Stimulated activated naive CD8-positive, alpha-beta T cell treated with anti-CD3 and anti-CD28 coated beads, Interleukin-15, Interleukin-2, amounts not matched to agents 100 ng/mL and 50 ng/mL, for 24 hours (primary cell): ENCODE measurements around the gene SFT2D1.
A peak's percentile ranks its signal among the peaks of the same experiment; 100 is the strongest.

Source experiments
- H3K27ac Mint-ChIP-seq: one replicate; pipeline ENCODE4 v1.8.0; 2021; ENCODE audit warnings: mild to moderate bottlenecking, mixed read lengths
- H3K27me3 Mint-ChIP-seq: one replicate; pipeline ENCODE4 v1.8.0; 2021; ENCODE audit warnings: mixed read lengths
- H3K36me3 Mint-ChIP-seq: one replicate; pipeline ENCODE4 v1.8.0; 2021; ENCODE audit warnings: low read depth, mixed read lengths
- H3K4me1 Mint-ChIP-seq: one replicate; pipeline ENCODE4 v1.8.0; 2021; ENCODE audit warnings: low read depth, mixed read lengths
- H3K4me3 Mint-ChIP-seq: one replicate; pipeline ENCODE4 v1.8.0; 2021; ENCODE audit warnings: mild to moderate bottlenecking, mixed read lengths
- H3K9me3 Mint-ChIP-seq: one replicate; pipeline ENCODE4 v1.8.0; 2021; ENCODE audit warnings: mixed read lengths

SFT2D1 gene

DNA sequence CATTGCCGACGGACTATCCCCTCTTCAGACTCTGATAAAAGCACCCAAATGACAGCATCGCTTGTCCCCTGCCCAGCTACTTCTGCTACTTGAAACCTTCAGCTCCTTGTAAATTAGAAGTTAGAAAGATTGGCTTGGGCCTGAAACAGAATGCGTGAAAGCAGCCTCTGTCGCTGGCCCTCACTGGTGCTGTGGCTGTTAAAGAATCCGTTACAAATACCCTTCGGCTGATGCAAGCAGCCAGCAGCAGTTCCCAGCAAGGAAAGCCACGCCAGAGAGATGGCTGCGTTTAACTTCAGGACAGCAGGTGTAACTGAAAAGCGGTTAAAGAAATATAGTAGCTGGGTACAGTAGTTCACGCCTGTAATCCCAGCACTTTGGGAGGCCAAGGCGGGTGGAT lies 31.7 kb downstream of the SFT2D1 start:
- no peak overlapping the region for H3K27ac Mint-ChIP-seq
- H3K36me3 Mint-ChIP-seq, result no peaks in the 10 kb centered on the region
- H3K4me3 Mint-ChIP-seq, result no peak overlapping the region
- H3K4me1 Mint-ChIP-seq, result no peaks in the 10 kb centered on the region
- H3K27me3 Mint-ChIP-seq, result peaks cover 24% of the 10 kb centered on the region
- H3K9me3 Mint-ChIP-seq, result no peaks in the 10 kb centered on the region

DNA sequence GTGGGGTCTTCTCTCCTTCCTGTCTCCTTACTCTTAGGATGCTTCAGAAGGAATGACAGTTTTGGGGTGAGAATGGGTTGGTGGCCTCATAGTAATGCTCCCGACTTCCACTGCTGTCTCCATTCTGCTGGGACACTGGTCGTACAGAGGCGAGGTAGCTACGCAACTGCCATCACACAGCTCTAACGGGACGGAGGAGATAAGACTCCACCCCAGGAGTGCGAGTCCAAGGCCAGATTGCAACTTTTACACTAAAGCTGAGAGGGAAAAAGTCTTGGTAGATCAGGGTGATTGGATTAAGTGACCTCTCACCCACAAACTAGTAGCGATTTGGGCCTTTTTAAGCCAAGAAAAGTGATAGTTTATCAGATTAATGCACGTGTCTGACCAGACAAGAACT lies 32.4 kb downstream of the SFT2D1 start:
- Mint-ChIP-seq H3K36me3 (no peaks in the 10 kb centered on the region), H3K27me3 (peaks cover 30% of the 10 kb centered on the region), H3K4me3 (no peak overlapping the region), H3K9me3 (no peaks in the 10 kb centered on the region), H3K27ac (no peak overlapping the region), H3K4me1 (no peaks in the 10 kb centered on the region)

DNA sequence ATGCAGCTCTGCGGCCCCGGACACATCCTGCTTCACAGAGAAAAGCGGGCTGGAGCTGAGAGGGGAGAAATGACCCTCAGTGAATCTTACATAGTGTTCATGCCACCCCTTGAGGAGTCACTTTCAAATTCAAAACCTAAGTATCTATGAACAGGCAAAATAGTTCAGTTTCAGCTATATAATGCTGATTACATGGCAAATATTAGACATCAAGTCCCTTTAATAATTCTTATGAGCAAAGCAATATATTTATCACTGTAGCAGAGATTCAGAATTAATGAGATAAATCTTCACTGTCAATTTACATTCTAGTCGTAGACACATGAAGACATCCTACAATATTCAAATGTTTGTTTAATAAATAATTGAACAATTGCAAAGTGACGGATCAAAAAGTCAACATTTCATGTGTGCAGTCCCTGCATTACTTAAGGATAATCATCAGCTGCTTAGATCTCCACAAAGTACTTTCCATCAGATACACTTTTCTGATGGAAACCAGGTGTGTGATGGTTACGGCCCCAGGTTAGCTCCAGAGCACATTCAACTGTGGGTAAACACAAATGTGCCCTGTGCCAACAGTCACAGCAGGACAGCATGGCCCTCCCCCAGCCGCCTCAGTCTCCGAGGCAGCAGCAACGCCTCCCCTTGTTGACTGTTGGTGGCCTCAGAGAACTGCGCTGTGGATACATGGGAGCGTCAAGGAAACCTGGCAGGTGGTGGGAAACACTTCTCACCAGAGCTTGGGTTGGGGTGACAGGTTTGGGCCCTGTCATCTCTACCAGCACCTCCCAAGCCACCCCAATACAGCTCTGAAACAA lies 33.4 kb downstream of the SFT2D1 start:
- Mint-ChIP-seq H3K27me3 (peaks cover 36% of the 10 kb centered on the region), H3K27ac (no peak overlapping the region), H3K36me3 (no peaks in the 10 kb centered on the region), H3K9me3 (no peaks in the 10 kb centered on the region), H3K4me3 (peak overlapping the region; percentile 45), H3K4me1 (no peaks in the 10 kb centered on the region)

DNA sequence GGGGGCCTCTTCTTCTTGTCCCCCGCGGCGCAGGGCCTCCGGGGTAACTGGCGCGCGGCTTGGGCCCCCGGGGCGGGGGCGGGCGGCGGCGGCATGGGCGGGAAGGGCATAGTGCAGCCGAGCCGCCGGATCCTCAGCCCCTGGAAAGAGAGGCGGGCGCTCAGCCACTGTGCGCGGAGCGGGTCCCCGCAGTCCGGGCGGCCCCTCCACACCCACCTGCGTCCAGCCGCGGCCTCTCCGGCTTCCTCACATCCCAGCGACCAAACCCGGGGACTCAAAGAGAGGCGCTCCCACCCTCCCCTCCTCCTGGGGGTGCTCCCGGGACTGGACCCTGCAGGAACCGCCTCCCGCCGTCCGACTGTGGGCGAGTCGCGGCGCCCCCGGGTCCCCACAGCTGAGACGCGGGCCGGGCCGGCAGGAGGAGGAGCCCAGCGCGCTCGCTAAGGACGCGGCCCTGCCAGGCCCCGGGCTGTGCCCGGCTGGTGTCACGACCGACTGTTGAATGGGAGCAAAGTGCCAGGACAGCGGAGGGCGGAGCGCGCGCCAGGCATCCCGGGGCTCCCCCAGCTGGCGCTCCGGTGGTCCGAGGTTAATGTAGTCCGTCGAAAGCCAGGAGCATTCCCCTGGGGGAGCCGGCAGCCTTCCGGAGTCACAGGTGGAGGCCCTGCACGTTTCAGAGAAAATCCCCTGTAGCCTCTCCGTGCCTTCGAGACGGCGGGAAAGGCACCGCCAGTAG lies 34.1 kb downstream of the SFT2D1 start, which contains the start of gene PRR18:
Gene PRR18, minus strand, starts transcription at position 360 of the 736 bp plus-strand sequence. Its CDS starts 250 bp downstream, at position 110.
- peak within 1 kb of the TSS; percentile 45 for H3K4me3 Mint-ChIP-seq
- H3K27me3 Mint-ChIP-seq, result peaks cover 40% of the 10 kb centered on the region
- no peaks in the 10 kb centered on the region for H3K4me1 Mint-ChIP-seq
- H3K9me3 Mint-ChIP-seq, result no peaks in the 10 kb centered on the region
- no peaks in the 10 kb centered on the region for H3K36me3 Mint-ChIP-seq
- no peak within 1 kb of the TSS for H3K27ac Mint-ChIP-seq

DNA sequence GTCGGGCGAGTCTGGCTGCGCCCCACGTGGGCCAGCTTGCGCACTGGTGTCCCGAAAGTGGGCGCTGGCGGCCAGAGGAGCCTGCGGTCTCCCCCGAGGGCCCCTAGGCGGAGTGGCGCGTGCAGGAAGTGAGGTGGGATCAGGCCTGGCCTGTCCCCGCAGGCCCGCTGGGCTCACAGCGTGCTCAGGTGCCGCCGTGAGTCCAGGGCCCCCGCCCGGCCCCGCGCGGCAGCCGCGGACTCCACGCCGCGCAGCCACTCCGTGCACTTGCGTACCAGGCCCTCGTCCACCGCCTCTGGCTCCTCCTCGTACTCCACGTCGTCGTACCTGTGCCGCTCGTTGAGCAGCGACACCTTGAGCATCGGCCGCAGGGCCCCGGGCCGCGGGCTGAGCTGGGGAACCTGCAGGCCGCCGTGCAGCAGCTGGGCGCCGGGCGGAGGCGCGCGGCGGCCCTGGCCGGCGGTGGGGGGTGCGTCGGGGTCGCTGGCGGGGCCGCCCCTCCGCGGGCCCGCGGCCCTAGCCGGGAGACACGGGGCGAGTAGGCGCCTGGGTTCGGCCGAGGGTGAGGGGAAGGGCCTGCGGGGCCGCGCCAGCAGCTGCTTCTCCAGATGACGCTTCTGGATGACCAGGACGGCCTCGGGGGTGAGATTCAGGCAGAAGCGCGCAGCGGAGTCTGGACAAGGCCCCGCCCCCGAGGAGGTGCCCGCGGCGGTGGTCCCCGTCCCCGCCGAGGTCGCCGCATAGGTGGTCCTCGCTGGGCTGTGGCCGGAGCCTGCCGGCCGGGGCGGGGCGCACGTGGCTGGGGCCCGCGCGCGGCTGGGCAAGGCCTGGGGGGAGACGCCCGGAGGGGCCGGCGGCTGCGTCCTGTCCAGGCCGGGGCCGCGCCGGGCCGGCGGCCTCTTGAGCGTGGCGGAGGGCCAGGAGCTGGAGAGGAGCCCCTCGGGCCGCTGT lies 35.0 kb downstream of the SFT2D1 start:
- H3K4me3 Mint-ChIP-seq, result no peak overlapping the region
- no peaks in the 10 kb centered on the region for H3K4me1 Mint-ChIP-seq
- H3K27ac Mint-ChIP-seq, result no peak overlapping the region
- H3K36me3 Mint-ChIP-seq, result no peaks in the 10 kb centered on the region
- peaks cover 40% of the 10 kb centered on the region for H3K27me3 Mint-ChIP-seq
- no peaks in the 10 kb centered on the region for H3K9me3 Mint-ChIP-seq

DNA sequence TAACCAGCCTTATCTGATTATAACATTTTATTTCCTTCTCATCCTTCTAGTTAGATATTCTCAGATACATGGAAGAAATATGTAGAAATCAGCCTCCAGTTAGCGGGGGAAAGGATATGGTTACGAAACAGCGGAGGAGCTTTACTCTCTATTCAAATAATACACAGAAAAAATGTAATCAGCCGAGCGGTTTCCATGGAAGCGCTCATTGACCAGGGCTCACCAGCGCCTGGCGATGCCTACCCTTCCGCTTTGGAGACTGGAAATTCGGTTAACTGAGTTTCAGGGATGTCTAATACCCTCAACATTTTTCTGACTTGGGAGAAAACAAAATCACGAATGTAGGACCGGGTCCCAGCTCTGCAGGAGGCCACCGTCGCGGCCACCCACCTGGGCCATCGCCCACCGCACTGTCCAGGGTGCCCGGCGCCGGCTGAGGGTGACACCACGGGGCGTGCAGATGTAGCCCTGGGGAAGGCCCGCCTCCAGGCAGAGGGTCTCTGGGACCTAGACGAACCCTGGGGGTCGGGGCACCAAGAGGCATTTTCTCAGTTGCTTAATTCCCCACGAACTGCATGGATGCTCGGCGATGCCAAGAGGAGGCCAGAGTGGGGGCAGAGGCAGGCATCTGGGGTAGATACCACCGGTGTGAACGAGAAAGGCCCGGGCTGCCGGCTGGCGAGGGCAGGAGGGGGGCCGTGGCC lies 35.8 kb downstream of the SFT2D1 start:
- Mint-ChIP-seq H3K27me3 (peaks cover 40% of the 10 kb centered on the region), H3K27ac (no peak overlapping the region), H3K4me1 (no peaks in the 10 kb centered on the region), H3K9me3 (no peaks in the 10 kb centered on the region), H3K4me3 (peak overlapping the region; percentile 28), H3K36me3 (no peaks in the 10 kb centered on the region)

DNA sequence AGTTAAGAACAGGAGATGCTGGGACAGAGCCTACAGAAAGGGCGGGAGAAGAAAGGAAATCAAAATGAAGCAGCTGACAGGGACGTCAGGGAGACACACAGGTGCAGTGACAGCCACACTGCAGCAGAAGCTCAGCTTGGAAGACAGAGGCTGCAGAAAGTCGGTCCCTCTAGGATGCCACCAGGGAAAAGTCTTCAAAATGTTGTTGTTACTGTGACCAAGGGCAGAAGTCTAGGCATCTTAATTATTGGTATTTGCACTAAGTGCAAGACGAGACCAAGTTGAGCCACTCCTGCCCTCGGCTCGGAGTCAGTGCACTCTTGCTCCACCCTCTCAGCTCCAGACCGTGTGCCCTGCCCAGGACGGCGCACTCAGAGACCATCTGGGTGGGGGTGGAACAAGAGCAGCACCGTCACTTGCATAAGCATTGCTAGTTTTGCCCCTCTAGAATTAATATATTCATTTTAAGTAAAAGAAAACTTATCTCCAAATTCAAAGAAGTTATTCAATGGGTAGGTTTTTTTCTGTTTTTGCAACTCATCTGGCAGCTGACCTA lies 36.7 kb downstream of the SFT2D1 start:
- H3K27ac Mint-ChIP-seq, result no peak overlapping the region
- H3K4me1 Mint-ChIP-seq, result no peaks in the 10 kb centered on the region
- H3K9me3 Mint-ChIP-seq, result no peaks in the 10 kb centered on the region
- H3K27me3 Mint-ChIP-seq, result peaks cover 40% of the 10 kb centered on the region
- H3K4me3 Mint-ChIP-seq, result no peak overlapping the region
- no peaks in the 10 kb centered on the region for H3K36me3 Mint-ChIP-seq

DNA sequence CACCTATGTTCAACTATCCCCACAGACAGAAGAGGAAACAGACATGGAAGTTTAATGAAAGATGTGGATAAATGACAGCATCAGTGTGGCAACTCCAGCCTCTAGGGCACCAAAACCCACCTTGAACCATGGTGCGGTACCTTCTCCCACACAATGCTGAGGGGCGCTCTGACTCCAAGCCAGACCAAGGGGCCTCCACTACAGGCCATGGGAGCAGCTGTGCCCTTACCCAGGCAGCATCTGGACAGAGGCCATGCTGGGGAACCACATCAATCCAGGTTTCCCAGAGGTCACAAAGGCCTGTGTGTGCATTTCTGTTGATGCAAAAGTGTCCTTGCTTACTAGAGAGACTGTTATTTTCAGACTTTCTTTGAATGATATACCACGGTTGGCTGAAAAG lies 38.2 kb downstream of the SFT2D1 start:
- no peaks in the 10 kb centered on the region for H3K9me3 Mint-ChIP-seq
- peaks cover 37% of the 10 kb centered on the region for H3K27me3 Mint-ChIP-seq
- H3K4me3 Mint-ChIP-seq, result no peak overlapping the region
- no peaks in the 10 kb centered on the region for H3K4me1 Mint-ChIP-seq
- H3K36me3 Mint-ChIP-seq, result no peaks in the 10 kb centered on the region
- H3K27ac Mint-ChIP-seq, result no peak overlapping the region

DNA sequence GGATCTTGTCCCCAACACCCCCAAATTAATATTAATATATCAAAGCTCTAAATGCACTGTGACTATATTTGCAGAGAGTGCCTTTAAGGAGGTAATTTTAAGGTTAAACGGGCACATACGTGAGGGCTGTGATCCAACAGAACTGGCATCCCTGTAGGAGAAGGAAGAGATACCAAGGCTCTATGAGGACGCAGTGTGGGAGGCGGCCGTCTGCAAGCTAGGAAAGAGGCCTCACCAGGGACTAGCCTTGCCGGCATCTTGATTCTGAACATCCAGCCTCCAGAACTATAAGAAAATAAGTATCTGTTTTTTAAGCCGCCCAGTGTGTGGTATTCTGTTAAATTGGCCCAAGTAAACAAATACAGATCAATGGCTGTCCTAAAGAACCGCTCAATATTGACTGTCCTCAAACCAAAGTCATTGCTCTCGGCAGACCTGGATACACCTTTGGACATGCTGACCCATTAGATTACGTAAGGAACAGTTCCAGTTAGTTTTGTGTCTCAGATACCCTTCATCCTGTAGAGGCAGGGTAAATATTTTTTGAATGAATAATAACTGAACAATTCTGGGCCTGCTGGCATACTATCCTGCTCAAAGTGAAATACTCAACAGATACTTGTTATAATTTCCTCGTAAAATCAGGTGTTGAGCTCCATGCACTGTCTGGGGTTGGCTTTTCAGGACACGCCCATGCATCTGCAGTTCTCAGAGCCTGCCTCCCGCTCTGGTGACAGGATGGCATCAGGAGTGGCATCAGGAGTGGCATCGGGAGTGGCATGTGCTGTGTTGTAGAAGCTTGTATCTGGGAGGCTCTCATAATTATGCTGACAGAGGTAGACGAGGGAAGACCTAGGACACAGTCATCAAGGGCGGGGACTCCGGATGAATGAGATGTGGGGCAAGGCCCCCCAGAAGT lies 40.5 kb downstream of the SFT2D1 start:
- H3K9me3 Mint-ChIP-seq, result no peaks in the 10 kb centered on the region
- peaks cover 38% of the 10 kb centered on the region for H3K27me3 Mint-ChIP-seq
- no peaks in the 10 kb centered on the region for H3K36me3 Mint-ChIP-seq
- no peak overlapping the region for H3K4me3 Mint-ChIP-seq
- no peaks in the 10 kb centered on the region for H3K4me1 Mint-ChIP-seq
- no peak overlapping the region for H3K27ac Mint-ChIP-seq

DNA sequence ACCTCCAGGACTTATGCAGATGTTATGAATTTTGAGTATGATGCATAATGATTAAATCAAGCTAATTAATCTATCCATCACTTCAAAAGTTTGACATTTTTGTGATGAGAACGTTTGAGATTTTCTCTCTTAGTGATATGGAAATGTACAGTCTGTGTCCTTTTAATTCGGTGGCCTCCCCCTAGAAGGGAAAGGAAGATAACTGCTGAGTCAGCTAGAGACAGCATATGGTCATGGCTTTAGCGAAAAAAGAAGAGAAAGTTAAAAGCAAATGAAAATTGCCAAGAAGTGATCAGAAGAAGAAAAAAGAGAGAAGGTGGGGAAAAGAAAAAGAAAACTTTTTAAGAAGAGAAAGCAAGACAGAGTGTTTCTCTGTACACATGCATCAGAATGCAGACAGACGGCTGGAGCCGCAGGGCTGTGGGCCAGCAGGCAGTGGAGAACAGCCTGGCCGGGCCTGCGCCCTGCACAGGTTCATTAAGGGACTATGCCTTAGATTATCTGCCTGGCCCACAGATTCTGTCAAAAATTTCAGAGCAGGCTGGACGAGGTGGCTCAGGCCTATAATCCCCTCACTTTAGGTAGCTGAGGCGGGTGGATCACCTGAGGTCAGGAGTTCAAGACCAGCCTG lies 41.9 kb downstream of the SFT2D1 start:
- H3K4me1 Mint-ChIP-seq, result no peaks in the 10 kb centered on the region
- H3K4me3 Mint-ChIP-seq, result no peak overlapping the region
- H3K9me3 Mint-ChIP-seq, result no peaks in the 10 kb centered on the region
- H3K27me3 Mint-ChIP-seq, result peaks cover 29% of the 10 kb centered on the region
- H3K36me3 Mint-ChIP-seq, result no peaks in the 10 kb centered on the region
- H3K27ac Mint-ChIP-seq, result no peak overlapping the region

DNA sequence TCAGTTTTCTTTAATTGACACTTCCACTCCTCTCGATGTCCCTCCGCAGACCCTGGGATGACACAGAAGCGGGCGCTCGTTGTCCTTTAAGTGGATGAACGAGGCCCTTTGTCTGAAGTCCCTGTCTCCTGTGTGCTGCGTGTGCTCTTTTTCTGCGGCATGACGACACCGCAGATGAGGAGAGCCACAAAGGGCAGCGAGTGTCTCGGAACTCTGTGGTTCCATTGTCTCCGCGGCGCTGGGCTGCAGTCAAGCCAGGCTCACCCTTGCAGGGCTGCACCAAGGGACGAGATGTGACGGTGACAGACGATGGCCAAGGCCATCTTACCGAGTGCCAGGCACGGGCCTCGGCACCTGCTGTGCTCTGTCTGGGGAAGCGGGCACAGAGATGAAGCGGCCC lies 44.7 kb downstream of the SFT2D1 start:
- Mint-ChIP-seq H3K36me3 (no peaks in the 10 kb centered on the region), H3K9me3 (no peaks in the 10 kb centered on the region), H3K4me3 (no peak overlapping the region), H3K27me3 (peaks cover 17% of the 10 kb centered on the region), H3K4me1 (no peaks in the 10 kb centered on the region), H3K27ac (no peak overlapping the region)

DNA sequence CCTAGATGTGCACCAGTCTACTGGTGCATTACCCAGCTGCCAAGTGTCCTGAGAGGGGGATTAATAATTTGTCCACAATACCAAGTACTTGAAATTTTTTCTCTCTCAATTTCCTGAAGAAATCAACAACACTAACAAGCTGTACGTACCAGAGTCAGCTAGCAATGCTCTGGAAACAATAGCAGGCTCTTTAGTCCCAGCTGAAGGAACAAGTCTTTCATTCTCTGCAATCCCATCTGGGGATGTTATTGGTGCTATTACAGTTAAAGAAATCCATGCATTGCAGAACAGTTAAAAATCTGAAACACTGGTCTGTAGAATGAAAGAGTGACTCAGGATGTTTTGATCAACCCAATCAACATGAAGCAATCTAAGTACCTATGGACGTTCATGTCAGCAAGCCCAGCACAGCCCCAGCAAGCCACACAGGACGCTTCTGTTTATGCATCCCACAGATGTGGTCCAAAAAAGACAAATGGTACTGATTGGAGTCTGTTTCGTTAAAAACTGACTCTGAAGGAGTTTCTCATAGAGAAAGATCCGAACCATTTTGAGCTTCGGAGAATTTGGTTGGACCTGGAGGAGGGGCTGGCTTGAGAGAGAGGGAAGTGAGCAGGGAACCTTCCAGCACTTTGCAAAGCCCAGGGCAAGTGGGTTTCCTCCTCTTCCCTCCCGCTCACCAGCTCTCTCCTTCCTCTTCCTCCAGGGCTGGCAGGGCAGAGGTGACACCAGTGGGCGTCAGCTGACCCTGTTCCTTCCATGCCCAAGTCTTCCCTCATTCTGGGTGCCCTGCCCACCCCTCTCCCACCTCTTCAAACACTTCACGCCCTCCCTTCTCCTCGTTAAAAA lies 46.1 kb downstream of the SFT2D1 start:
- Mint-ChIP-seq H3K4me3 (no peak overlapping the region), H3K4me1 (no peaks in the 10 kb centered on the region), H3K9me3 (no peaks in the 10 kb centered on the region), H3K27me3 (peaks cover 19% of the 10 kb centered on the region), H3K27ac (peak overlapping the region; percentile 17), H3K36me3 (no peaks in the 10 kb centered on the region)
